ENCODE results near the gene FNIP1.
"Not testable (repeated sequence)": the region's sequence is repeated elsewhere in the genome, so short reads cannot be mapped to it uniquely, and the experiment has no call there.

FNIP1 gene

GRCh38 chr5:131633830-131634229 lies 163.0 kb downstream of the FNIP1 start:
- Histone ChIP-seq H3K4me3 (peak overlapping the region; percentile 92), H3K9me3 (ENCODE audit: low read depth, low read length) (no peaks in the 10 kb centered on the region), H3K27ac (no peak overlapping the region), H3K36me3 (ENCODE audit: insufficient read depth, low read length) (no peaks in the 10 kb centered on the region), H3K9ac (ENCODE audit: insufficient read length) (peak overlapping the region; percentile 94)
- no peak for DNase-seq (ENCODE audit: low read depth, low spot score)
- no peak for TF ChIP-seq POLR2AphosphoS5 (IDR thresholded peaks at IDR 0.05; ENCODE audit: borderline replicate concordance, low read depth, low read length)
- no peak for TF ChIP-seq FOXP2 (optimal IDR thresholded peaks at IDR 0.05; ENCODE audit: control extremely low read depth, extremely low read length, insufficient read depth)
- TF ChIP-seq EZH2 (IDR thresholded peaks at IDR 0.05) = no peak

DNA sequence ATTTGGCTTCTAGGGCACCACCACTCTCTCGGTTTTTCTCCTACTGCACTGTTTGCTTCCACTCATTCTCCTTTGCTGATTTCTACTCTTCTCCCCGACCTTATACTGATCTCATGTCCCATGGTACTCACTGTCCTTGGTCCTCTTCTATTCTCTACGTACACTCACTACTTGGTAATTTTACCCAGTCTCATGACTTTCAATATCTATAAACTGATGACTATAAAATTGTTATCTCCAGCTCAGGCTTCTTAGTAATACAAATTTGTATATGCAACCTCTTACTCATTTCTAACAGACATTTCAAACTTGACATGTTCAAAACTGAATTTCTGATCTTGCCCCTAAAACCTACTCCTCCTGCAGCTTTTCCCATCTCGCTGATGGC lies 165.9 kb downstream of the FNIP1 start:
- DNase-seq (ENCODE audit: low read depth, low spot score) = no peak
- Histone ChIP-seq H3K9ac (ENCODE audit: insufficient read length) (no peak overlapping the region), H3K4me3 (no peak overlapping the region), H3K27ac (no peak overlapping the region), H3K9me3 (ENCODE audit: low read depth, low read length) (no peaks in the 10 kb centered on the region), H3K36me3 (ENCODE audit: insufficient read depth, low read length) (no peaks in the 10 kb centered on the region)
- no peak for TF ChIP-seq FOXP2 (optimal IDR thresholded peaks at IDR 0.05; ENCODE audit: control extremely low read depth, extremely low read length, insufficient read depth)
- no peak for TF ChIP-seq POLR2AphosphoS5 (IDR thresholded peaks at IDR 0.05; ENCODE audit: borderline replicate concordance, low read depth, low read length)
- no peak for TF ChIP-seq EZH2 (IDR thresholded peaks at IDR 0.05)

DNA sequence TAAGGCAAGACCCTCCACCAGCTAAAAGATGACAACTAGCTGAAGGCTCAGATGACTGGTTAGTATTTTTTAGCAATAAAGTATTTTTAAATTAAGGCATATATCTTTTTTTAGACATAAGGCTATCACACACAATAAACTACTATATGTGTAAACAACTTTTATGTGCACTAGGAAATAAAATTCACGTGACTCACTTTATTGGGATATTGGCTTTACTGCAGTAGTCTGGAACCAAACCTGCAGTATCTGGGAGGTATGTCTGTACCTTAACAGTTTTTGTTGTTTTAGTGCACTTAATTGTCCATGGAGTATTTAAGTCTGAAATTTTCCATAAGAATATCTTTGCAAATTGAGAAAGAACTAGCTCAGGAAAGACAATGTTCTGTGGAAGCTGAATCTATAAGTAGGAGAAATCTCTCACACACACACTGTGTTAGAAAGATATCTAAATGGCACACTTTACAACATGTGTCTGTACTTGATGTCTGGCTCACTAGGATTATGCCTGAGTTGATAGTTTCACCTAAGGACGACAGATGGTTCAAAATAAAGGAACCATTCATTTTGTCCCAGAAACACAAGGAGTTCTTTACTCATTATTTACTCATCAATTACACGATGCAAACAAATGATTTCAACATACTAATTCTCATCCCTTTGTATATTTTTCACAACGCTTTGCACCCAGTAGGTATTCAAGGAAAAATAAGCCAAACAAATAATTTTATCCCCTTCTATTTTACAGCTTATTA lies 166.4 kb downstream of the FNIP1 start:
- Histone ChIP-seq H3K27ac (no peak overlapping the region), H3K4me3 (no peak overlapping the region), H3K9ac (ENCODE audit: insufficient read length) (no peak overlapping the region), H3K9me3 (ENCODE audit: low read depth, low read length) (no peaks in the 10 kb centered on the region), H3K36me3 (ENCODE audit: insufficient read depth, low read length) (no peaks in the 10 kb centered on the region)
- DNase-seq (ENCODE audit: low read depth, low spot score) = no peak
- TF ChIP-seq FOXP2 (optimal IDR thresholded peaks at IDR 0.05; ENCODE audit: control extremely low read depth, extremely low read length, insufficient read depth) (no peak), EZH2 (IDR thresholded peaks at IDR 0.05) (no peak), POLR2AphosphoS5 (IDR thresholded peaks at IDR 0.05; ENCODE audit: borderline replicate concordance, low read depth, low read length) (no peak)

DNA sequence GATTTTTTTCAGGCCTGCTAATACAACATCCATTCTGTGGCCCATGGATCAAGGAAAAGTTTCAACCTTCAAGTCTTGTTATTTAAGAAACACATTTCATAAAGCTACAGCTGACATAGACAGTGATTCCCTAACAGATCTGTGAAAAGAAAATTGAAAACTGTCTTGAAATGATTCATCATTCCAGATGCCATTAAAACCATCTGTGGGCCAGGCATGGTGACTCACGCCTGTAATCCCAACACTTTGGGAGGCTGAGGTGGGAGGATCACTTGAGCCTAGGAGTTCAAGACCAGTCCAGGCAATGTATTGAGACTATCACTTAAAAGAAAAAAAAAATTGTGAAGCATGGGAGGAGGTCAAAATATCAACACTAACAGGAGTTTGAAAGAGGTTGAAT lies 167.8 kb downstream of the FNIP1 start:
- no peak for DNase-seq (ENCODE audit: low read depth, low spot score)
- Histone ChIP-seq H3K4me3 (no peak overlapping the region), H3K36me3 (ENCODE audit: insufficient read depth, low read length) (peaks cover 4% of the 10 kb centered on the region; the same call in 1 of the 2 replicates), H3K27ac (no peak overlapping the region), H3K9ac (ENCODE audit: insufficient read length) (no peak overlapping the region), H3K9me3 (ENCODE audit: low read depth, low read length) (no peaks in the 10 kb centered on the region)
- TF ChIP-seq FOXP2 (optimal IDR thresholded peaks at IDR 0.05; ENCODE audit: control extremely low read depth, extremely low read length, insufficient read depth) = no peak

- H3K9ac ChIP-seq (ENCODE audit: insufficient read length) = no peak overlapping the region
- DNase-seq (ENCODE audit: low read depth, low spot score) = no peak
- TF ChIP-seq EZH2 (IDR thresholded peaks at IDR 0.05) (no peak), FOXP2 (optimal IDR thresholded peaks at IDR 0.05; ENCODE audit: control extremely low read depth, extremely low read length, insufficient read depth) (no peak), POLR2AphosphoS5 (IDR thresholded peaks at IDR 0.05; ENCODE audit: borderline replicate concordance, low read depth, low read length) (no peak)
- peak overlapping the region; percentile 54 for H3K27ac ChIP-seq
- peaks cover 12% of the 10 kb centered on the region; the same call in 1 of the 2 replicates for H3K36me3 ChIP-seq (ENCODE audit: insufficient read depth, low read length)
- no peaks in the 10 kb centered on the region for H3K9me3 ChIP-seq (ENCODE audit: low read depth, low read length)
- H3K4me3 ChIP-seq = no peak overlapping the region
These were observed 169.5 kb downstream of the FNIP1 start for GRCh38 chr5:131627207-131627865.

GRCh38 chr5:131622633-131623032 lies 174.2 kb downstream of the FNIP1 start:
- Histone ChIP-seq H3K9ac (ENCODE audit: insufficient read length) (no peak overlapping the region), H3K4me3 (no peak overlapping the region), H3K9me3 (ENCODE audit: low read depth, low read length) (no peaks in the 10 kb centered on the region), H3K27ac (no peak overlapping the region), H3K36me3 (ENCODE audit: insufficient read depth, low read length) (peaks cover 16% of the 10 kb centered on the region; the same call in 1 of the 2 replicates)
- TF ChIP-seq FOXP2 (optimal IDR thresholded peaks at IDR 0.05; ENCODE audit: control extremely low read depth, extremely low read length, insufficient read depth) = no peak
- TF ChIP-seq POLR2AphosphoS5 (IDR thresholded peaks at IDR 0.05; ENCODE audit: borderline replicate concordance, low read depth, low read length) = no peak
- no peak for TF ChIP-seq EZH2 (IDR thresholded peaks at IDR 0.05)
- DNase-seq (ENCODE audit: low read depth, low spot score) = no peak

DNA sequence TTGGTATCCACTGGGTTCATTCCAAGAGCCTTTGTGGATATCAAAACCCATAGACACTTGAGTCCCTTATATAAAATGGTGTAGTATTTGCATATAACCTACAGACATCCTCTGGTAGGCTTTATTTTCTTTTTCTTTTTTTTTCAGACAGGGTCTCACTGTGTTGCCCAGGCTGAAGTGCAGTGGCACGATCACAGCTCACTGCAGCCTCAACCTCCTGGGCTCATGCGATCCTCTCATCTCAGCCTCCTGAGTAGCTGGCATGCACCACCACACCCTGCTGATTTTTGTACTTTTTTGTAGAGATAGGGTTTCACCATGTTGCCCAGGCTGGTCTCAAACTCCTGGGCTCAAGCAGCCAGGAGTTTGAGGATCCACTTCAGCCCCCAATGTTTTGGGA lies 175.7 kb downstream of the FNIP1 start:
- peaks cover 16% of the 10 kb centered on the region; the same call in 1 of the 2 replicates for H3K36me3 ChIP-seq (ENCODE audit: insufficient read depth, low read length)
- not testable (repeated sequence) for H3K9ac ChIP-seq (ENCODE audit: insufficient read length); H3K4me3 ChIP-seq; H3K9me3 ChIP-seq (ENCODE audit: low read depth, low read length); H3K27ac ChIP-seq; DNase-seq (ENCODE audit: low read depth, low spot score)

DNA sequence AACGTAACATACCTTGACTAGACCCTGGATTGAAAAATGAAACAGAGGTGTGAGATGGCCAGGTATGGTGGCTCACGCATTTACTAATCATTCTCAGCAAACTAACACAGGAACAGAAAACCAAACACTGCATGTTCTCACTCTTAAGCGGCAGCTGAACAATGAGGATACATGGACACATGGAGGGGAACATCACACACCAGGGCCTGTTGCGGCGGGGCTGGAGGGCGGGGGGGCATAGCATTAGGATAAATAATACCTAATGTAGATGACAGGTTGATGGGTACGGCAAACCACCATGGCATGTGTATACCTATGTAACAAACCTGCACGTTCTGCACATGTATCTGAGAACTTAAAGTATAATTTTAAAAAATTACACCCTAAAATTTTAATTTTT lies 177.7 kb downstream of the FNIP1 start:
- TF ChIP-seq EZH2 (IDR thresholded peaks at IDR 0.05) = no peak
- no peak for TF ChIP-seq FOXP2 (optimal IDR thresholded peaks at IDR 0.05; ENCODE audit: control extremely low read depth, extremely low read length, insufficient read depth)
- TF ChIP-seq POLR2AphosphoS5 (IDR thresholded peaks at IDR 0.05; ENCODE audit: borderline replicate concordance, low read depth, low read length) = no peak
- Histone ChIP-seq H3K36me3 (ENCODE audit: insufficient read depth, low read length) (peaks cover 12% of the 10 kb centered on the region; the same call in 1 of the 2 replicates), H3K9ac (ENCODE audit: insufficient read length) (no peak overlapping the region), H3K4me3 (no peak overlapping the region), H3K9me3 (ENCODE audit: low read depth, low read length) (no peaks in the 10 kb centered on the region), H3K27ac (no peak overlapping the region)
- no peak for DNase-seq (ENCODE audit: low read depth, low spot score)
